GM21526 (cell line): ENCODE results near the gene OR6C76.
"Not testable (repeated sequence)": the region's sequence is repeated elsewhere in the genome, so short reads cannot be mapped to it uniquely, and the experiment has no call there.

Source experiments
- ATAC-seq: cut with Tn5 transposase; IDR thresholded peaks from one replicate; pipeline ENCODE4 v1.9.1; 2021; ENCODE audit warnings: moderate library complexity; ENCODE audit not compliant: unreplicated experiment, low FRiP score

OR6C76 gene

DNA sequence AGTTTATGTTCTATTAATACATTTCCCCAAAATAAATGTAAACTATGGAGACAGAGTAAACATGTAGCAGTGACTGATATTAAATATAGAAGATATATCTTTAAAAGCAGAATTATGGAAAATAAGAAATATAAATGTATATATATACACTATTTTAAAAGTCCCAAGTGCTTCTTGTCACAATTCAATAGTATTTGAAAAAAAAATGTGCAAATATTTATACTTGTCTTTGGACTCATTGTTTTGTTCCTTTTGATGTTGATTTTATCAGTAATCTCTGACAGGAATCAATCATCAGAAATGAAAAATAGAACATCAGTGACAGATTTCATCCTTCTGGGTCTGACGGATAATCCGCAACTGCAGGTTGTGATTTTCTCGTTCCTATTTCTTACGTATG, at the start of gene OR6C76:
TSS of gene OR6C76 (plus strand) at position 301 of the 400 bp plus-strand sequence. CDS start at position 301, 0 bp downstream.
- no peak for ATAC-seq

DNA sequence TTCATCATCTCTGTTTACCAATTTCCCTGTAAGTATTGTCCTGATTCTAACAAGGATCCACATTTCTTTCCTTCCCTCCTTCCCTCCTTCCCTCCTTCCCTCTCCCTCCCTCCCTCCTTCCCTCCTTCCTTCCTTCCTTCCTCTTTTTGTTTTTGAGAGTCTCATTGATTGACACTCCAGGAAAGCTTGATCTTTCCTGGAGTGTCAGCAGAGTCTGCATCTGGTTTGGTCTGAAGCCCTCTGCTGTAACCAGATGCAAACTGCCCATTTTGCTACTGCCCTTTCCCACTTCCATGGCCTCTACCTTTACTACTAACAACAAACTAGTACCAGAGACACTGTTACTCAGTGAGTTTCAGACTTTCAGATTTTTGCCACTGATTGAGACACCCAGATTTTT, 40.2 kb upstream of the OR6C76 start:
- no peak for ATAC-seq

DNA sequence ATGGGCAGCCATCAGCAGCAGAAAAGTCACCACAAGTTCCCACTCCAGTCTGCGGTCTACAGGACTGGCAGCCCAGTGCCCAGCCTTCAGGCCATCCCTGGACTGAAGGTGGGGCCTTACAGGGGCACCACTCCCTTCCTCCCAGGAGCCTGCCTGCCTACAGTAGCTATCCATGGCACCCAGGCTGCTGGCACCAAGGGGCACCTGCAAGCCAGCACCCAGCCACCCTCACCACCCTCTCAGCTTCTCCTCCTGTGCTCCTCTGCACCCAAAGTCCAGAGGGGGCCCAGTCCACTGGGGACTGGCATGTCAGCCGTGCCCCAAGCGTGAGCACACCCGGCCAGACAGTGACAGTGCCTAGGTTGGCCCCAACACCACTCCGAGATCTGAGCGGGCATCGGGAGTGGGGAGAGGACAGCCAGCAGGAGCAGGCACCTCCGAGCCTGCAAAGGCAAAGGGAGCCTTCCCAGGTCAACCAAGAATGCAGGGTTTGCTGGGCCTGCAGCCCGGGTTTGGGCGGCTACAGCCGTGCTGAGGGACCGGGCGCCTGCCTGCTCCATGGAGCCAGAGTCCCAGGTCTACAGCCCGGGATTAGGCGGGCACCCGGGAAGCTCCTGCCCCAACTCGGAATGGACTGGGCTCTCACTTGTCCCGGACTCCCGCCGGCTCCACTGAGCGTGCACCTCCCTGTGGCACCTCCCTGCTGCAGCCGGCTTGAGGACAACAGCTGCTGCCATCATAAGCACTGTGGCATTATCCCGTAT, 33.8 kb upstream of the OR6C76 start:
- no peak for ATAC-seq

DNA sequence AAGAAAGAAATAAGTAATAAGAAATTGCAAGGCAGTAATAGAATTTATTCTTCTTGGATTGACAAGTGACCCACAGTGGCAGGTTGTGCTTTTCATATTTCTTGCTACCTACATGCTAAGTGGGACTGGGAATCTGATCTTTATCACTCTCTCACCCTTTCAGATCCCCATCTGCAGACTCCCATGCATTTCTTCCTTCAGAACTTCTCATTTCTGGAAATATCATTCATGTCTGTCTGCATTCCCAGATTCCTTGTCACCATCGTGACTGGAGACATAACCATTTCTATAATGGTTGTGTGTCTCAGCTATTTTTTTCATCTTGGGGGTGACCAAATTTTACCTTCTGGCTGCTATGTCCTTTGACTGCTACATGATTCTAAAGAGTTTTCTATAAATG, 29.7 kb upstream of the OR6C76 start:
- no peak for ATAC-seq

DNA sequence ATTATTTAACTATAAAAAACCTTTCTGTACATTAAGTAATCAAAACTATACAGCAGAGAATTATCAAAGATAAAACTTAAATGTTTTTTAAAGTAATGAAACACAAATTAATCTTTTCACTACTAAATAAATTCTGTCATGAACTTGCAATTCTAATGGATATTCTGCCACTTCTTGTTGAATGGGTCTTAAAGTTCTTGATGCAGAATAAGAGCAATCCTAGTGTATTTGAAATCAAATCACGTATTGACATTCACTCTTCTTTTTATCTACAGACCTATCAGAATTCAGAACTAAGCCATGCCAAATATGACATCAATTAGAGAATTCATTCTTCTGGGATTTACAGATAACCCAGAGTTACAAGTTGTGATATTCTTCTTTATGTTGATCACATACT, 25.8 kb upstream of the OR6C76 start, which contains the start of gene OR6C65:
TSS of gene OR6C65 (plus strand) at position 301 of the 400 bp plus-strand sequence. CDS start at position 301, 0 bp downstream.
- no peak for ATAC-seq

DNA sequence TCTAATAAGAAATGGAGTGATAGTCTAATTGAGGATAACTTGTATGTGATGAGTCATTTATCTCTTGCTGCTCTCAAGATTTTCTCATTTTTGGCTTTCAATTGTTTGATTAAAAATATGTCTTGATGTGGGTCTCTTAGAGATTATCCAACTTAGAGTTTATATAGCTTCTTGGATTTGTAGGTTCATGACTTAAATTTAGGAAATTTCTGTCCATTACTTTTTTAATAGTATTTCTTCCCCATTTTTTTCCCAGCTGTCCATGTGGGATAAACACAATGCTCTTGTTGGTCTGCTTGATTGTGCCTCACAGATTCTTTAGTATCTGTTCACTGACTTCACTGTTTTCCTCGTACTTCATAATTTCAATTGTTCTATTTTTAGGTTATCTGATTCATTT, 18.2 kb upstream of the OR6C76 start:
- no peak for ATAC-seq

DNA sequence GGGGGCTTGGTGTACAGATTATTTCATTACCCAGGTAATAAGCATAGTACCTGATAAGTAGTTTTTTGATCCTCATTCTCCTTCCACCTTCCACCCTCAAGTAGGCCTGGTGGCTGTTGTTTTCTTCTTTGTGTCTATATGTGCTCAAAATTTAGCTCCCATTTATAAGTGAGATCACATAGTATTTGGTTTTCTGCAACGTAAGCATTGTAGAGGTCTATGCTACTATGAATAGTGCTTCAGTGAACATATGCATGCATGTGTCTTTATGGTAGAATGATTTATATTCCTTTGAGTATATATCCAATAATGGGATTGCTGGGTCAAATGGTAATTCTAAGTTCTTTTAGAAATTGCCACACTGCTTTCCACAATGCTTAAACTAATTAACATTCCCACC, 16.9 kb upstream of the OR6C76 start:
- ATAC-seq, result not testable (repeated sequence)

DNA sequence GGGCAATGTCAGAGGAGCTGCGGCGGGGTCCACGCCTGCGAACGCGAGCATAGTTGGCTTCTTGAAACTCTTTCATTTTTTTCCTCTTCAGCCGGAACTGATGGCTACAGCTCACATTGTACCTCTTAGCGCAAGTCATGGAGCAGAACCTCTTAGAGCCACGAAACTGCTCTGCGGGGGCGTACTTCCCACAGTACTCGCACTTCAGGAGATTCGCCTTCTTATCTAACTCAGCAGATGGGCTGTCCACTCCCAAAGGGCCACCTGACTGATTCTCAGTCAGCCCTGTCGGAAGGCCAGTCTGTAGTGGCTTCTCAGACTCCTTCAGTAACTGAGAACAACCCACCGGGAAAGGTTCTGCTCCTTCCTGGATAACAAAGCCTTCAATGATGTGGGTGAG, 13.9 kb upstream of the OR6C76 start:
- ATAC-seq, result not testable (repeated sequence)

DNA sequence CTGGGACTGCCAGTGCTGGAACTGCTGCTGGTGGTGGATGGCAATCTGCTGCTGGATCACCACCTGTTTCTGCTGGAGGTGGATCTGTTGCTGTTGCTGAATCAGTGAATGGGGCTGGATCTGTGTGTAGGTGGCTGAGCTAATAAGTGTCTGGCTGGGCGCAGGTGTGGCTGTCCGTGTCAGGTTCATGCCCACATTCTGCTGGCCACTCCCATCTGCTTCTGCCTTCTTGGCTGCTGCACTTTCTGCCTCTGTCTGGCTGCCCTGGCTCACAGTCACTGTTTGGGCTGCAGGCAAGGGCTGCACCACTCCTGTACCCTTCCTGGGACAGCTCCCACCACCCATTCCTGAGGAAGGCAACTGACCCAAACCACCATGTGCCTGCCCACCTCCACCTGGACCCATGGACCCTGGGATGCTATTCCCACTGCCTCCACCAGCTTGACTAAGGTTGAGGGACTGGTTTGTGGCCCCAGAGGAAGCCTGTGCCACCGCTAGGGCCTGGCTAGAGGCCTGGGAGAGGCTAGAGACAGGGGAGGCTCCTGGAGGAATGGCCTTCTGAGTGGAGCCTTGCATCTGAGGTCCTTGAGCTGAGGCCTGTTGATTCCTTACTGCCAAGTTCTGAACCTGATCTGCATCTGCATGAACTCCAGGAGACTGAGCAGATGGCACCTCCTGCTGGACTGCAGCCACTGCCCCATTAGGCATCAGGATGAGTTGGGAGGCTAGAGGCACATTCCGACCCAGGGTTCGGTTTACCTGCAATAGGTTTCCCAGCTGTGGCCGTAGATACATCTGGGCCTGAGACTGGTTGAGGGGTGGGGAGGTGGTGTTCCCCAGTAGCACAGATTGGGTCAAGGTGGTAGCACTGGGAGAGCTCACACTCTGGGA, 12.3 kb upstream of the OR6C76 start:
- not testable (repeated sequence) for ATAC-seq

DNA sequence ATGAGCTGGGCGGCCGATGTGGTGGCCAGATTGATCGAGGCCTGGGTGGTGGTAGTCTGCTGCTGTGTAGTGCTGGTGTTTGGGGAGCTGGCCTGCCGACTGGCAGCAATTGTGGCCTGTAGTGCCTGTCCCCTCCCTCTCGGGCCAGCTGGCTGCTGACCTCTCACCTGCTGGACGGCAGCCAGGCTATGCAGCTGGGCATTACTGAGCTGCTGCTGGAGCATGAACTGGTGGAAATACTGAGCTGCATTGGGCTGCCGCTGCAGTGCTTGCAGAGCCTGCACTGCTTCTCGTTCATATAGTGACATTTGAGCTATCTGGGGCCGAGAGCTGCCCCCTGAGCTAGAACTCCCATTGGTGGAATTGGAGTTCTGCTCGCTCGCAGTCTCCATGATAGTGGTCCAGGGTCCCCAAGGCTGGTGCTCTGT, 11.6 kb upstream of the OR6C76 start:
- not testable (repeated sequence) for ATAC-seq

DNA sequence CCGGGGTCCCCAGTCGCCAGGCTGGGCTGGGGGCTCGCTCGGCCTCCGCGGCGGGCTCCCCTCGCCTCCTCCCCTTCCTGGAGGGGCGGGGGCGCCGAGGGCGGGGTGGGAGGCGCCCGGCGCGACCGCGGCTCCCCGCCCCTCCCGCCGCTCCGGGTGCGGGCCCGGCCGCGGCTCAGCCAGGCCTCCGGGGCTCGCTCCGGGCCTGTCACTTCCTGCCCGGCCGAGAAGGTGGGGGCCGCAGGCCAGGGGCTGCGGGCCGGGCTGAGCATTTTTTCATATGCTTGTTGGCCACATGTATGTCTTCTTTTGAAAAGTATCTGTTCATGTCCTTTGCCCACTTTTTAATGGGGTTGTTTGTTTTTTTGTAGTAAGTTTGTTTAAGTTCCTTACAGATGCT, 11.2 kb upstream of the OR6C76 start:
- not testable (repeated sequence) for ATAC-seq

DNA sequence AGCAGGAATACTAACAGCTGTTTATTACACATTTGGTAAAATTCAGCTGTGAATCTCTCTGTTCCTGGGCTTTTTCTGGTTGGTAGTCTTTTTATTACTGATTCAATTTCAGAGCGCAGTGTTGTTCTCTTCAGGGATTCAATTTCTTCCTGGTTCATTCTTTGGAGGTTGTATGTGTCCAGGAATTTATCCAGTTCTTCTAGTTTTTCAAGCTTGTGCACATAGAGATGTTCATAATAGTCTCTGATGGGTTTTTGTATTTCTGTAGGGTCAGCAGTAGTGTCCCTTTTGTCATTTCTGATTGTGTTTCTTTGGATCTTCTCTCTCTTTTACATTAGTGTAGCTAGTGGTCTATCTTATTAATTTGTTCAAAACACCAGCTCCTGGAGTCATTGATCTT, 9.1 kb upstream of the OR6C76 start:
- ATAC-seq, result no peak

DNA sequence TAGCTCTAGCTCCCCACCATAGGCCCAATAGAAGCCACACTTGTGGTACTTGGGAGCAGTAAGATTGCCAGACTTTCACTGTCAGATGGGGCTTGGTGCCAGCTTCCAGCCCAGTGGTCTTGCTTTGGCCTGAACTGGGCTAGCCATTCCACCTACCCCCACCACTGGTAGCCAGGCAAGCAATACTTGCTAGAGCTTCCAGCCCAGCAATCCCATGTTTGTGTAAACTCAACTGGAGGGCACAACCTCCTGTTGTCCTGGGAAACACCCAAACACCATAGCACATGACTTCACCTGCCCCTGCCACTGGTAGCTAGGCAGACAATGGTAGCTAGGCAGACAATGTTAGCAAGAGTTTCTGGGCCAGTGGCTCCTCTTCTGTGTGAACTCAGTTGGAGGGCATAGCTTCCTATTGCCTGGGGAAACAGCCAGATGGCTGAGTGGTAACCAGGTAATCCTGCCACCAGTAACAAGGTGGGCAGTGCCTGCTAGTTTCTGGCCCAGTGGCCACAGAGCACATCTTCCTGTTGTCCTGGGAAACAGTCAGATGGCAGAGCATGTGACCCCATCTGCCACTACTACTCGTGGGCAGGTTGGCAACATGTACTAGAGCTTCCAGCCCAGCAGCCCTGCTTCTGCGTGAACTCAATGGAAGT, 5.6 kb upstream of the OR6C76 start:
- ATAC-seq, result no peak

DNA sequence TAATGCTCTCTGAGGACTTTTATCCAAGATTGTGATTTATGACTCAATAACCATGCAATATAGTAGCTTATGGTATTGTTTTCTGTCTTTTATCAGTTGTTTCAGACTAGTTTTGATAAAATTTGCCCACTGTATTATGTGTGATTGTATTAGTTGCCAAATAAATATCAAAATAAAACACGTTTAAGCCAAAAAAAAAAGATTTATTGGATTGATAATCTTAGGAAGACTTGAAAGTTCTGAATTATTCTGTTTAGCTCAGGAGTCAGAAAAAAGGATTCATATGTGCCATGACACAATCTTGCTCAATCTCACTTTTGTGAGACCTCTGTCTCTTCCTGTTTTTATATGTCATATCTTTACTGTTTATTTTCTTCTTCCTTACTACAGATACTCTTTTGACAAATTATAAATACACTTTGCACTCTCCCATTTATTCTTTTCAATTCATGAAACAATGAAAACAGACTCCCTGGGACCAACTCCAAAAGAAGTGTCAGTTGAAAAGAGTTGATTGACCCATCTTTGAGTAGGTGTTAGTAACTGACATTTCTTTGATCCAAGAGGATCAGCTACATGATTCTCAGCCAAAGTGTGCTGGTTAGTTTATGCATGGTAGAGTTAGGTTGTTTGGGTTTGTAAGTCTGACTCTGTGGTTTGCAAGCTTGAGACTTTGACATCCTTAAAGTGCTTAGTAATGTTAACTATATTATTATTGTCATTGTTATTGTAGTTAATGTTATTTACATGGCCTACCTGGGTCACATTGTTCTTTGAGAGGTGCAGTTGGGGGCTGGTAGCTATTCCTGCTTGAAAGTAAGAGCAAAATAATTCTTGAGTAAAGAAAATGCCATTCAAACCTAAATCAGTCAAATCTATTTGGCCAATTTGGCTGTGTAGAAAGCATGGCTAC, 2.5 kb downstream of the OR6C76 start:
- ATAC-seq, result no peak

DNA sequence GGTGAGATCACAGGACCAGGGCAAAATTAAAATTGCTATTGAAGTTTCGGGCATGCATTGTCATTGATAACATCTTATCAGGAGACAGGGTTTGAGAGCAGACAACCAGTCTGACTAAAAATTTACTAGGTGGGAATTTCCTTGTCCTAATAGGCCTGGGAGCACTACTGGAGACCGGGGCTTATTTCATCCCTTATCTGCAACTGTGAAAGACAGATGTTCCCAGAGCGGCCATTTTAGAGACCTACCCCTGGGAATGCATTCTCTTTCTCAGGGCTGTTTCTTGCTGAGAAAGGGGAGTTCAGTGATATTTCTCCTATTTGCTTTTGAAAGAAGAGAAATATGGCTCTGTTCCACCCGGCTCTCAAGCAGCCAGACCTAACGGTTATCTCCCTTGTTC, 15.2 kb downstream of the OR6C76 start:
- ATAC-seq, result not testable (repeated sequence)

DNA sequence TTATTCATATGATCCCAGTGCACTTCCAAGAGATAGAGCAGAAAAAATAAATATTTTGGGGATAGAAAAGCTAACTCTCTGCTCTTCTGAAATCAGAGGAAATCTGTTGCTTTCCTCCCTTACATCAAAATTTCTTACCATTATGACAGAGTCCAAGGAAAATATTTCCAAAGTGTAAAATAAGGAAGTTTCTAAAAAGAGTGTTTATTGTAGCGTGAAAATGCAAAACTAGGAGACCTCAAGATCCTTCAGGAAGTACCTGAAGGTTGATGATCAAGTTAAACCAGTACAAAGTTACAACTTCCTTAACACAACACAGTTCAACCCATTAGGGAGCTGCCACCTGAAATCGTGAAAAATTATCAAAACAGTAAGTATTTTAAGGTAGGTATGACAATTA, 17.7 kb downstream of the OR6C76 start, which contains the start of gene OR6C2:
TSS of gene OR6C2 (plus strand) at position 301 of the 400 bp plus-strand sequence. CDS start 8,138 bp downstream, outside the sequence.
- ATAC-seq, result no peak

DNA sequence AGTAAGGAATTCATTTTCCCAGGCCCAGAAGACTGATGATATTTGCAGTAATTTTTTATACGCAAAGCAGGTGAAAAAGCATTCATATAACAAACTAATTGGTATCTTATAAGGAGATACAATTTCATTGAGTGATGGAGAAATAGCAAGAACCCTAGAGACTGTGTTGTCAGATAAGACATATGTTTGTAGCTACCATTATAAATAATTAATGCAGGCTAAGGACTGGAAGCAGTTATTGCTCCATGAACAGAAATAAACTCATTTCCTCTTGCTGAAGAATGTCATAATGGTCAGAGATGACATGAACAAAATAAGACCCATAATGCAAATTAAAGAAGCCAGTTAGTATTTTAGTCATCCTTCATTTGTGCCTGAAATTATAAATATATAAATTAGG, 19.3 kb downstream of the OR6C76 start:
- ATAC-seq, result no peak

DNA sequence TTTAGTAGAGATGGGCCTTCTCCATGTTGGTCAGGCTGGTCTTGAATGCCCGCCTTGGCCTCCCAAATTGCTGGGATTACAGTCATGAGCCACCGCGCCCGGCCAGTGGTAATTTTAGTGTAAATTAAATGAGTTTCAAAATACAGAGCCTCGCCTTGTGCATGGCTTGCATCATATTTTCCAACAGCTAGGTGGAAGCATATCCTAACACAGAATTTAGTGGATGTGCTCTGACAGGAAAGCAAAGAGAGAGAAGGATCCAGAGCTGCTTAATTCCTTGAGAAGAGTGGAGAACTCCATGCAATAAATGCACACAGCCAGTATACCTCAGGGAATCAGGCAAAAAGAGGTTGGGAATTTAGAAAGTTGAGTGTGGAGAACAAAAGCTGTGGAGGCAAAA, 20.3 kb downstream of the OR6C76 start:
- no peak for ATAC-seq

DNA sequence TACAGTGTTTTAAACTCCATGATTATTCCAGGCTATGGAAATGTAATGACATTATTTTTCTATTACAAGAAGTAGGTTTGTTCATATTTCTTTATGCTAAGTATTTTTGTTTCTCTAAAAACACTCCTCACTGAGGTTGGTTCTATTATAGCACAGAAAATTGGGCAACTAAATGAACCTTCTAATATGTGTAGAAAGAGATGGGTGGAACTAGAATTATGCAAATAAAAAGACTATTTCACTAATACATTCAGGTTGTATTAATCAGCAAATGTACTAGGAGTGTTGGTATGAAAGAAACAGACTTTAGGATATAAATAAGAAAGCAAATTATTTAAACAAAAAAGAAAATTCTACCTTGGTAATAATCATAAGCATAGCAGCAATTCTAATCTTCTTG, 22.8 kb downstream of the OR6C76 start:
- ATAC-seq, result no peak

DNA sequence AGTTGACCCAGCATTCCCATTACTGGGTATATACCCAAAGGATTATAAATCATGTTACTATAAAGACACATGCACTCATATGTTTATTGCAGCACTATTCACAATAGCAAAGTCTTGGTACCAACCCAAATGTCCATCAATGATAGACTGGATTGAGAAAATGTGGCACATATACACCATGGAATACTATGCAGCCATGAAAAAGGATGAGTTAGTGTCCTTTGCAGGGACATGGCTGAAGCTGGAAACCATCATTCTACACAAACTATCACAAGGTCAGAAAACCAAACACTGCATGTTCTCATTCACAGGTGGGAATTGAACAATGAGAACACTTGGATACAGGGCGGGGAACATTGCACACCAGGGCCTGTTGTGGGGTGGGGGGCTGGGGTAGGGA, 38.9 kb downstream of the OR6C76 start:
- ATAC-seq, result not testable (repeated sequence)
